ENCODE measurements around the gene DCC.

DNA sequence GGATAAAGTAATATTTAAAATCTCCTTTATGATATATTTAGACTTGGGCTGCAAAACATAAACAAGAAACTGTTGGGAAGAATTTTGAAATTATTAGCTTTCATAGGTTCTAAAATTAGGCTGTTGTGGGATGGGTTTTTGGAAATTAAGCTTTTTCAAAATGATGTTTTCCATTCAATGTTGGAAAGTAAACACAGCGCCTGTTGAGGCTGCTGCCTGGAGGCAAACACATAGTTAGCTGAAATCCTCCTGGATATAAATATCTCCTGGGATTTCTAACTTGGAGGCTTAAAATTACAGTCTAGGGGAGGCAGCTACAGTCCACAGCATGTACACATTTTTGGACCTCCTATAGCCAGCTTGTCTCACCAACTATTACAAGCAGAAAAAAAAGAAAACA, 197.3 kb downstream of the DCC start:
- TF ChIP-seq, protein P1, sequence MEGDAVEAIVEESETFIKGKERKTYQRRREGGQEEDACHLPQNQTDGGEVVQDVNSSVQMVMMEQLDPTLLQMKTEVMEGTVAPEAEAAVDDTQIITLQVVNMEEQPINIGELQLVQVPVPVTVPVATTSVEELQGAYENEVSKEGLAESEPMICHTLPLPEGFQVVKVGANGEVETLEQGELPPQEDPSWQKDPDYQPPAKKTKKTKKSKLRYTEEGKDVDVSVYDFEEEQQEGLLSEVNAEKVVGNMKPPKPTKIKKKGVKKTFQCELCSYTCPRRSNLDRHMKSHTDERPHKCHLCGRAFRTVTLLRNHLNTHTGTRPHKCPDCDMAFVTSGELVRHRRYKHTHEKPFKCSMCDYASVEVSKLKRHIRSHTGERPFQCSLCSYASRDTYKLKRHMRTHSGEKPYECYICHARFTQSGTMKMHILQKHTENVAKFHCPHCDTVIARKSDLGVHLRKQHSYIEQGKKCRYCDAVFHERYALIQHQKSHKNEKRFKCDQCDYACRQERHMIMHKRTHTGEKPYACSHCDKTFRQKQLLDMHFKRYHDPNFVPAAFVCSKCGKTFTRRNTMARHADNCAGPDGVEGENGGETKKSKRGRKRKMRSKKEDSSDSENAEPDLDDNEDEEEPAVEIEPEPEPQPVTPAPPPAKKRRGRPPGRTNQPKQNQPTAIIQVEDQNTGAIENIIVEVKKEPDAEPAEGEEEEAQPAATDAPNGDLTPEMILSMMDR (IDR thresholded peaks at IDR 0.05) = no peak
- no peak for TF ChIP-seq POLR2A (IDR thresholded peaks at IDR 0.05)

Measured in body of pancreas (tissue), 4 donors.